SU-DHL-6 (cell line): ENCODE results near the gene S100A1.

Source experiments
- H2AFZ ChIP-seq: fragments of 200-600 bp; sonication (generic); 2 replicates; pipeline ENCODE4 v1.6.1; 2014; ENCODE audit warnings: low read depth, mild to moderate bottlenecking, moderate library complexity, mixed read lengths, antibody characterized with exemption, low read length; ENCODE audit not compliant: severe bottlenecking
- H3F3A ChIP-seq: fragments of 200-600 bp; shearing (Covaris generic); 2 replicates; pipeline ENCODE4 v1.6.0; 2016; ENCODE audit warnings: antibody characterized with exemption, mild to moderate bottlenecking; ENCODE audit not compliant: insufficient read depth
- H3K27ac ChIP-seq: fragments of 200-600 bp; sonication (generic); 2 replicates; pipeline ENCODE4 v1.5.1; 2016; ENCODE audit warnings: low read depth, mild to moderate bottlenecking, low read length, moderate library complexity, mixed read lengths
- H3K27me3 ChIP-seq: fragments of 200-600 bp; sonication (generic), shearing (Covaris generic); 2 replicates; pipeline ENCODE4 v1.6.0; 2014; ENCODE audit warnings: mild to moderate bottlenecking, low read length
- H3K36me3 ChIP-seq: fragments of 200-600 bp; sonication (generic); 2 replicates; pipeline ENCODE4 v1.6.1; 2014; ENCODE audit warnings: mild to moderate bottlenecking, low read length, mixed read lengths
- H3K4me2 ChIP-seq: fragments of 300-600, 200-600 bp; shearing (Covaris generic), sonication (generic); 2 replicates; pipeline ENCODE4 v1.6.0; 2014; ENCODE audit warnings: low read length, low read depth, mild to moderate bottlenecking; ENCODE audit not compliant: poor library complexity, severe bottlenecking
- H3K4me3 ChIP-seq: fragments of 200-600 bp; sonication (generic); 2 replicates; pipeline ENCODE4 v1.5.1; 2014; ENCODE audit warnings: antibody characterized with exemption, low read length, mild to moderate bottlenecking, mixed read lengths; ENCODE audit not compliant: insufficient read depth, poor library complexity, severe bottlenecking
- H3K79me2 ChIP-seq: fragments of 200-600 bp; sonication (generic); 2 replicates; pipeline ENCODE4 v1.6.1; 2014; ENCODE audit warnings: mild to moderate bottlenecking, low read length, moderate library complexity; ENCODE audit not compliant: insufficient read depth
- H3K9ac ChIP-seq: fragments of 200-600 bp; sonication (generic); 2 replicates; pipeline ENCODE4 v1.7.0; 2014; ENCODE audit warnings: mild to moderate bottlenecking, low read length
- H3K9me2 ChIP-seq: fragments of 200-600 bp; sonication (generic); replicated peaks from 2 replicates; pipeline ENCODE4 v1.6.1; 2014; ENCODE audit warnings: low read length; ENCODE audit not compliant: insufficient read depth
- H3K9me3 ChIP-seq: fragments of 200-600 bp; sonication (generic); 2 replicates; pipeline ENCODE4 v1.6.1; 2014; ENCODE audit warnings: low read length, mixed read lengths; ENCODE audit not compliant: insufficient read depth
- H4K20me1 ChIP-seq: fragments of 200-600 bp; sonication (generic); 2 replicates; pipeline ENCODE4 v1.6.1; 2014; ENCODE audit warnings: low read depth, mild to moderate bottlenecking, antibody characterized with exemption, low read length, moderate library complexity, mixed read lengths
- CTCF ChIP-seq: fragments of 200-600 bp; sonication (generic); IDR thresholded peaks from one replicate; pipeline ENCODE4 v1.5.1; 2017; ENCODE audit warnings: antibody characterized with exemption, mild to moderate bottlenecking, low read length, moderate library complexity; ENCODE audit not compliant: insufficient read depth, poor library complexity, severe bottlenecking
- EZH2phosphoT487 ChIP-seq: fragments of 200-600 bp; sonication (generic), shearing (Covaris generic); conservative IDR thresholded peaks from 2 replicates; pipeline ENCODE4 v1.6.1; 2018; ENCODE audit warnings: mild to moderate bottlenecking, antibody characterized with exemption, low read length, moderate library complexity, mixed read lengths

S100A1 gene

DNA sequence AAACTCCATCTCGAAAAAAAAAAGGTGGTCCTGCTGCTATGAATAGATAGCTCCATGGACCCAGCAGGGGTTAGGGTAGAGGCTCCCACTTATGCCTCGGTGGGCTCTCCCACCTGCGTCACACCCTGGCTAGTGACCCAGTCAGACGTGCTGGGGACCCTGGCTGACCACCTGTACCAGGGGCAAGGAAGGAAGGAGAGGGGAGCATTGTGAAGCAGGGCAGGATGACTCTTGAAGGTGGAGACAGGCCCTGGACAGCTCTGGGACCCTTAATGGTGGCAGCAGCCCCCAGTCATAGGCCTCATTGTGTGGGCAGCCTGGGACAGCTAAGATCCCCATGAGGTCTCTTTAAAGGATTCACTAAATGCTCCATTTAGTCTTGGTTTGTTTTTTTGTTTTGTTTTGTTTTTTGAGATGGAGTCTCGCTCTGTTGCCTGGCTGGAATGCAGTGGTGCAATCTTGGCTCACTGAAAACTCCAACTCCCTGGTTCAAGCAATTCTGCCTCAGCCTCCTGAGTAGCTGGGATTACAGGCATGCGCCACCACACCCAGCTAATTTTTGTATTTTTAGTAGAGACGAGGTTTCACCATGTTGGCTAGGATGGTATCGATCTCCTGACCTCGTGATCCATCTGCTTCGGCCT is 19.9 kb downstream of the S100A1 start:
- Histone ChIP-seq H3K4me2 (no peak overlapping the region), H3K9ac (no peak overlapping the region), H3F3A (peaks cover 14% of the 10 kb centered on the region; the same call in 1 of the 2 replicates), H3K27ac (no peak overlapping the region), H4K20me1 (no peaks in the 10 kb centered on the region), H3K36me3 (peaks cover 20% of the 10 kb centered on the region; the same call in 1 of the 2 replicates), H3K79me2 (no peaks in the 10 kb centered on the region), H3K27me3 (no peaks in the 10 kb centered on the region), H3K9me3 (no peaks in the 10 kb centered on the region), H3K9me2 (no peaks in the 10 kb centered on the region), H3K4me3 (no peak overlapping the region), H2AFZ (no peak overlapping the region)
- TF ChIP-seq CTCF = no peak
- TF ChIP-seq EZH2phosphoT487 = no peak

DNA sequence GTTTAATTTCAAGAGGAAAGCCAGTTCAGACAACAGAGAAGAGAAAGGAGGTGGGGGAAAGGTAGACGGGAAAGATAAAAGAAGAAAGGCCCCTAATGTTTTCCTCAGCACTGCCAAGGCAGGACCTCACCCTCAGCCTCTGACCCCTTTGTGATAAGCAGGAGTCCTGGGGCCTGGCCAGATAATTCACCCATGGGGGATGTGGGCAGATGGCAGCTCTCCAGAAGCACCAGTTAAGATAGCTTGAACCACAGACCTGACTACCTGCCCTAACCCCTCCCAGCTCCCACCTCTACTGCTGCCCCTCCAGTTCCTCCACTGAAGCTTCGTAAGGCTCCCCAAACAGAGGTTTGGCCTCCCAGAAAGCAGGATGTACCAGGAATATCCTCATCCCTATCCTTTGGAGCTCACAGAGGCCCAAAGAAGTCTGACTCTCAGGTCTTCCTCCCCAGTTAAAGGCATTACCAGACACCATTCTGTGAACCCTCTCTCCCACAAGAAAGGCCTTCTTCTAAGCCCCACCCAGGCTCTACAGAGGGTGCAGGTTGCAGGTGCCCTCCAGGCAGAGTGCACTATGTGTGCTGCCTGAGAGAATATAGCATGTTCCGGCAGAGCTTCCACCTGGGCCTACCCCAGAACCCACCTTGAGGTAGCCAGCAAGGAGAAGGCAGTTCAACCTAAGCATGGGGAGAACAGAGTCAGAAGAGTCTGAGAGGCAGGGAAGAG is 21.1 kb downstream of the S100A1 start:
- peaks cover 7% of the 10 kb centered on the region; the same call in 1 of the 2 replicates for H3F3A ChIP-seq
- H3K9me2 ChIP-seq = no peaks in the 10 kb centered on the region
- peaks cover 9% of the 10 kb centered on the region; the same call in 1 of the 2 replicates for H3K36me3 ChIP-seq
- H3K4me3 ChIP-seq = no peak overlapping the region
- H3K4me2 ChIP-seq = no peak overlapping the region
- no peaks in the 10 kb centered on the region for H3K79me2 ChIP-seq
- no peaks in the 10 kb centered on the region for H4K20me1 ChIP-seq
- H3K9me3 ChIP-seq = no peaks in the 10 kb centered on the region
- no peaks in the 10 kb centered on the region for H3K27me3 ChIP-seq
- no peak overlapping the region for H3K9ac ChIP-seq
- H3K27ac ChIP-seq = no peak overlapping the region
- no peak overlapping the region for H2AFZ ChIP-seq
- TF ChIP-seq EZH2phosphoT487 (no peak), CTCF (no peak)

DNA sequence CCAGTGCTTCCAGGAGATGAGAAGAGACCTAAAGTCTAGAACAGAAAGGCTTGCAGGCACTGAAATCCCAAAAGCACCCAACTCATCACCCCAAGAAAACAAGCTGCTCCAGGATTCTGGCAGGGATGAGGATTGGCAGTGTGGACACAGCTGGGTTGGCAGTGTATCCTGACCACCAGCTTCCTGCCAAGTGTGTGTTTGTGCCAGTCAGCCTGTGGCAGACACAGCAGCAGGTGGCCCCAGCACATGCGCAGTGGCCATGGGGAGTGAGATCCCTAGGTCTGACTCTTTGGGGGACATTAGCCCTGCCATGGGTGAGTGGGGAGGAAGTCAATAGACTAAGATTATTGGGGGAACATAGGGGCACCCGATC is 21.6 kb downstream of the S100A1 start:
- peaks cover 3% of the 10 kb centered on the region; the same call in 1 of the 2 replicates for H3K36me3 ChIP-seq
- H3K9me2 ChIP-seq = no peaks in the 10 kb centered on the region
- H3K27ac ChIP-seq = no peak overlapping the region
- no peaks in the 10 kb centered on the region for H4K20me1 ChIP-seq
- H3K79me2 ChIP-seq = no peaks in the 10 kb centered on the region
- no peaks in the 10 kb centered on the region for H3K9me3 ChIP-seq
- 0 out of 2 replicates have a peak, but pooled peaks cover 5% of the 10 kb centered on the region for H3F3A ChIP-seq
- TF ChIP-seq CTCF = no peak
- TF ChIP-seq EZH2phosphoT487 = no peak
- no peak overlapping the region for H3K4me3 ChIP-seq
- no peak overlapping the region for H3K4me2 ChIP-seq
- H3K27me3 ChIP-seq = no peaks in the 10 kb centered on the region
- H3K9ac ChIP-seq = no peak overlapping the region
- no peak overlapping the region for H2AFZ ChIP-seq
